ACC112 (cell line): ENCODE results near the gene CXCL14.
A peak's percentile ranks its signal among the peaks of the same experiment; 100 is the strongest.

Experiments
- H2AFZ ChIP-seq: fragments of 200-600 bp; sonication (generic); one replicate; pipeline ENCODE4 v1.6.0; 2017; ENCODE audit warnings: antibody characterized with exemption, low read length; ENCODE audit not compliant: unreplicated experiment
- H3K27ac ChIP-seq: fragments of 200-600 bp; sonication (generic); 2 replicates; pipeline ENCODE4 v1.5.1; 2014; ENCODE audit warnings: low read depth, mild to moderate bottlenecking, antibody characterized with exemption, low read length, moderate library complexity
- H3K27me3 ChIP-seq: fragments of 200-600 bp; sonication (generic); 2 replicates; pipeline ENCODE4 v1.6.1; 2014; ENCODE audit warnings: mild to moderate bottlenecking, antibody characterized with exemption, low read length, moderate library complexity, mixed read lengths; ENCODE audit not compliant: insufficient read depth
- H3K36me3 ChIP-seq: fragments of 200-600 bp; sonication (generic); 2 replicates; pipeline ENCODE4 v1.6.1; 2016; ENCODE audit warnings: mild to moderate bottlenecking, antibody characterized with exemption, low read length, moderate library complexity, mixed read lengths; ENCODE audit not compliant: insufficient read depth
- H3K4me1 ChIP-seq: fragments of 200-600 bp; sonication (generic); one replicate; pipeline ENCODE4 v1.6.1; 2016; ENCODE audit warnings: low read length, mixed read lengths; ENCODE audit not compliant: insufficient read depth, unreplicated experiment, control insufficient read depth
- H3K4me3 ChIP-seq: fragments of 200-600 bp; sonication (generic); 2 replicates; pipeline ENCODE4 v1.5.1; 2014; ENCODE audit warnings: mild to moderate bottlenecking, low read depth, low read length
- H3K79me2 ChIP-seq: fragments of 200-600 bp; sonication (generic); one replicate; pipeline ENCODE4 v1.6.0; 2016; ENCODE audit warnings: low read length; ENCODE audit not compliant: control insufficient read depth, unreplicated experiment, insufficient read depth

CXCL14 gene

GRCh38 chr5:135556620-135557019, 22.2 kb downstream of the CXCL14 start:
- no peak overlapping the region for H2AFZ ChIP-seq
- H3K27me3 ChIP-seq, result peaks cover 38% of the 10 kb centered on the region
- no peak overlapping the region for H3K27ac ChIP-seq
- H3K4me3 ChIP-seq, result no peak overlapping the region
- no peaks in the 10 kb centered on the region for H3K4me1 ChIP-seq
- no peaks in the 10 kb centered on the region for H3K79me2 ChIP-seq
- no peaks in the 10 kb centered on the region for H3K36me3 ChIP-seq

GRCh38 chr5:135555530-135555929, 23.3 kb downstream of the CXCL14 start:
- Histone ChIP-seq H3K79me2 (no peaks in the 10 kb centered on the region), H3K4me1 (no peaks in the 10 kb centered on the region), H2AFZ (no peak overlapping the region), H3K4me3 (no peak overlapping the region), H3K27me3 (peaks cover 36% of the 10 kb centered on the region), H3K27ac (no peak overlapping the region), H3K36me3 (no peaks in the 10 kb centered on the region)

- Histone ChIP-seq H2AFZ (peak overlapping the region; percentile 95), H3K4me3 (peak overlapping the region; percentile 70)
Measured at GRCh38 chr5:135553688-135554462, 24.9 kb downstream of the CXCL14 start.

GRCh38 chr5:135551593-135552447, 27.0 kb downstream of the CXCL14 start:
- Histone ChIP-seq H3K4me3 (no peak overlapping the region), H3K4me1 (no peaks in the 10 kb centered on the region), H3K27ac (no peak overlapping the region), H3K36me3 (no peaks in the 10 kb centered on the region), H3K27me3 (peaks cover 42% of the 10 kb centered on the region), H3K79me2 (no peaks in the 10 kb centered on the region), H2AFZ (no peak overlapping the region)

More at GRCh38 chr5:135553688-135554462, 24.9 kb downstream of the CXCL14 start:
- Histone ChIP-seq H3K36me3 (no peaks in the 10 kb centered on the region), H3K4me1 (no peaks in the 10 kb centered on the region), H3K27me3 (peaks cover 32% of the 10 kb centered on the region), H3K79me2 (no peaks in the 10 kb centered on the region), H3K27ac (no peak overlapping the region)

- Histone ChIP-seq H3K36me3 (no peaks in the 10 kb centered on the region), H3K79me2 (no peaks in the 10 kb centered on the region), H3K27ac (no peak overlapping the region), H2AFZ (no peak overlapping the region), H3K4me3 (no peak overlapping the region), H3K27me3 (peaks cover 36% of the 10 kb centered on the region), H3K4me1 (no peaks in the 10 kb centered on the region)
Measured at GRCh38 chr5:135549413-135549812, 29.4 kb downstream of the CXCL14 start.

GRCh38 chr5:135547590-135548254, 31.1 kb downstream of the CXCL14 start:
- Histone ChIP-seq H3K79me2 (no peaks in the 10 kb centered on the region), H2AFZ (no peak overlapping the region), H3K36me3 (no peaks in the 10 kb centered on the region), H3K4me3 (no peak overlapping the region), H3K27me3 (peaks cover 46% of the 10 kb centered on the region), H3K27ac (no peak overlapping the region), H3K4me1 (no peaks in the 10 kb centered on the region)

- H3K4me3 ChIP-seq, result no peak overlapping the region
- H3K27me3 ChIP-seq, result peaks cover 49% of the 10 kb centered on the region
- no peak overlapping the region for H3K27ac ChIP-seq
- no peaks in the 10 kb centered on the region for H3K79me2 ChIP-seq
- H3K36me3 ChIP-seq, result no peaks in the 10 kb centered on the region
- no peak overlapping the region for H2AFZ ChIP-seq
- no peaks in the 10 kb centered on the region for H3K4me1 ChIP-seq
Measured at GRCh38 chr5:135546912-135547311, 31.9 kb downstream of the CXCL14 start.

GRCh38 chr5:135546101-135546500, 32.7 kb downstream of the CXCL14 start:
- peaks cover 54% of the 10 kb centered on the region for H3K27me3 ChIP-seq
- no peak overlapping the region for H3K4me3 ChIP-seq
- H2AFZ ChIP-seq, result no peak overlapping the region
- no peaks in the 10 kb centered on the region for H3K4me1 ChIP-seq
- H3K27ac ChIP-seq, result no peak overlapping the region
- no peaks in the 10 kb centered on the region for H3K79me2 ChIP-seq
- no peaks in the 10 kb centered on the region for H3K36me3 ChIP-seq

GRCh38 chr5:135545099-135545498, 33.7 kb downstream of the CXCL14 start:
- no peak overlapping the region for H2AFZ ChIP-seq
- H3K27ac ChIP-seq, result no peak overlapping the region
- H3K79me2 ChIP-seq, result no peaks in the 10 kb centered on the region
- no peak overlapping the region for H3K4me3 ChIP-seq
- H3K36me3 ChIP-seq, result no peaks in the 10 kb centered on the region
- H3K27me3 ChIP-seq, result peaks cover 63% of the 10 kb centered on the region
- H3K4me1 ChIP-seq, result no peaks in the 10 kb centered on the region

- H3K4me3 ChIP-seq, result peak overlapping the region; percentile 77
- H3K27me3 ChIP-seq, result peaks cover 61% of the 10 kb centered on the region
- H3K79me2 ChIP-seq, result no peaks in the 10 kb centered on the region
- no peak overlapping the region for H3K27ac ChIP-seq
- no peaks in the 10 kb centered on the region for H3K4me1 ChIP-seq
- no peaks in the 10 kb centered on the region for H3K36me3 ChIP-seq
- H2AFZ ChIP-seq, result peak overlapping the region; percentile 70
Measured at GRCh38 chr5:135543485-135544304, 35.1 kb downstream of the CXCL14 start.
